ENCODE measurements around the gene WBP4.
"Not testable (repeated sequence)": the region's sequence is repeated elsewhere in the genome, so short reads cannot be mapped to it uniquely, and the experiment has no call there.

The WBP4 gene

DNA sequence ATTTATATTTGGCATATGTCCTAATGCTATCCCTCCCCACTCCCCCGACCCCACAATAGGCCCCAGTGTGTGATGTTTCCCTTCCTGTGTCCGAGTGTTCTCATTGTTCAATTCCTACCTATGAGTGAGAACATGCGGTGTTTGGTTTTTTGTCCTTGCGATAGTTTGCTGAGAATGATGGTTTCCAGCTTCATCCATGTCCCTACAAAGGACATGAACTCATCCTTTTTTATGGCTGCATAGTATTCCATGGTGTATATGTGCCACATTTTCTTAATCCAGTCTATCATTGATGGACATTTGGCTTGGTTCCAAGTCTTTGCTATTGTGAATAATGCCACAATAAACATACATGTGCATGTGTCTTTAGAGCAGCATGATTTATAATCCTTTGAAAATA is 18.9 kb upstream of the WBP4 start:
- in situ Hi-C loops (cut with MboI; ENCODE audit: low sequenced_read_pairs), result not testable (repeated sequence)

DNA sequence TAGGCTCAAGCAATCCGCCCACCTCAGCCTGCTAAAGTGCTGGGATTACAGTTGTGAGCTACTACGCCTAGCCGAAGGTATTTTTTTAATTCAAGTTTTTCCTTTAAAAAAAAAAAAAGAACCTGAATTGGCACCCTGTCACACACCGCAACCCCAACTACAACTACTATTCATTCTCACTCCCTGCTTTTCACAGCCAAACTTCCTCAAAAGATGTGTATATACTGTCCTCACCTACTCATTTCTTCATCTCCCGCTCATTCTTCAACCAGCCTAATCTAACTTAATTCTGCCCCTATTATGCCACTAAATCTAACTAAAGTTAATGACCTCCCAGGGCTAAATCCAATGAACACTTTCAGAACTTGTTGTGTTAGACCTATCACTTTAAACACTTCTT is 12.7 kb upstream of the WBP4 start:
- in situ Hi-C loops (cut with MboI; ENCODE audit: low sequenced_read_pairs), result no loop called here

DNA sequence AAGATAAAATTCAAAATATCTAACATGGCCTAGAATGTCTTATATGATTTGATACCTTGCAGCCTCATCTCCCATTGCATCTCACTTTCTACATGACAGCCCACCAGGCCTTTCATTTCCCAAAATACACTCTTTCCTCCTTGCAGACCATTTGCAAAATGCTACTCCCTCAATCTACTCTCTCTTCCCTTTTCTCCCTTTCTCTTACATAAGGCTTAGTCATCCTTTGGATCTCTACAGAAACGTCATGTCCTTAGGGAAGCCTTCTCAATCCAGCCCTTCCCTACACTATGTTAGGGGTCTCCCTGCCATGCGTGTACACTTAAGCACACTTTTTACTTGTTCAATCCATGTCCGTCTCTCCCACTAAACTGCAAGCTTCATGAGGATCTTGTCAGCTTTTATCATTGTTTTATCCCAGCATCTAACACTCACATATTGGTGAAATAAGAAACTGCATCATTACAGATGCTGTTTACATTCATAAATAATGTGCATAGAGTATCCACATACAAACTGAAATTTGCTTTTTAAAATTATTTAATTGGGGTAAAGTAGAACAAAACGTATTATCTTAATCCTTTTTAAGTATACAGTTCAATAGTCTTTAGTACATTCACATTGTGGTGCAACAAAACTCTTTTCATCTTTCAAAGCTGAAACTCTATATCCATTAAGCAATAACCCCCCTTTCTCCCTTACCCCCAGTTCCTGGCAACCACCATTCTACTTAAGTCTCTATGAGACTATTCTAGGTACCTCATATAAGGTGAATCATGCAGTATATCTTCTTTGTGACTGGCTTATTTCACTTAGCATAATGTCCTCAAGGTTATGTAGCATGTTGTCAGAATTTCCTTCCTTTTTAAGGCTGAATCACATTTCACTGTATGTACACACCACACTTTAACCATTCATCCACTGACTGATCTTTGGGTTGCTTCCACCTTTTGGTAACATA is 11.5 kb upstream of the WBP4 start:
- in situ Hi-C loops (cut with MboI; ENCODE audit: low sequenced_read_pairs), result no loop called here

DNA sequence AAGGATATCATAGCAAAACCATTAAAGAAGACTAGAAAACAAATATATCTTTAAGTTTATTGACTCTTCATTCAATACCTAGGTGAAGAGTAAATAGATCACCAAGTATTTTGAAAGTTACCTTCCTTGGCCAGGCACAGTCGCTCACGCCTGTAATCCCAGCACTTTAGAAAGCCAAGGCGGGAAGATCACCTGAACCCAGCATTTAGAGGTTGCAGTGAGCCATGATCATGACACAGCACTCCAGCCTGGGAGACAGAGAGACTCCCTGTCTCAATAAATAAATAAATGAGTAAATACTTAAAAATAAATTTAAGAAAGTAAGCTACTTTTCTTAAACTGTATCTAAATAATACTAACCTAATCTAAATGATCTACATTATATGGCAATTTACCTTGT is 8.9 kb upstream of the WBP4 start:
- in situ Hi-C loops (cut with MboI; ENCODE audit: low sequenced_read_pairs), result no loop called here

DNA sequence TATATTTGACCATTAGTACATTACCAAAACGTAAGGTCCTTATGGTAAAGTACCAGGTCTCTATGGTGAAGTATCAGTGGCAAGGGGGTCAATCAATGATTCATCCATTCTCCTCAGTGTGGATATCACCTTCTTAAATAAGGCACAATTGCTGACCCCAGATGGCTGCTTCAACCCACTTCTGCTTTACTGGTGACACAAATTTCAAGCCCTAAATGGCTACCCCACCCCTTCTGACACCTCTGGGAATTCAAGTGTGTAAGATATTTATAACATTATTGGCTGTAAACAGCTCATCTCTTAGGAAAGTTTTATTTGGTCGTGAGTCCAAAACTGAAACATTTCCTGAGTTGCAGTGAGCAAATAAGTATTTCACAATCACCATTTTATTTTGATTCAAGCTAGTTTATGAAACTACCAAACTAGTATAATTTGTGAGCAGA is 7.9 kb upstream of the WBP4 start:
- in situ Hi-C loops (cut with MboI; ENCODE audit: low sequenced_read_pairs), result no loop called here

DNA sequence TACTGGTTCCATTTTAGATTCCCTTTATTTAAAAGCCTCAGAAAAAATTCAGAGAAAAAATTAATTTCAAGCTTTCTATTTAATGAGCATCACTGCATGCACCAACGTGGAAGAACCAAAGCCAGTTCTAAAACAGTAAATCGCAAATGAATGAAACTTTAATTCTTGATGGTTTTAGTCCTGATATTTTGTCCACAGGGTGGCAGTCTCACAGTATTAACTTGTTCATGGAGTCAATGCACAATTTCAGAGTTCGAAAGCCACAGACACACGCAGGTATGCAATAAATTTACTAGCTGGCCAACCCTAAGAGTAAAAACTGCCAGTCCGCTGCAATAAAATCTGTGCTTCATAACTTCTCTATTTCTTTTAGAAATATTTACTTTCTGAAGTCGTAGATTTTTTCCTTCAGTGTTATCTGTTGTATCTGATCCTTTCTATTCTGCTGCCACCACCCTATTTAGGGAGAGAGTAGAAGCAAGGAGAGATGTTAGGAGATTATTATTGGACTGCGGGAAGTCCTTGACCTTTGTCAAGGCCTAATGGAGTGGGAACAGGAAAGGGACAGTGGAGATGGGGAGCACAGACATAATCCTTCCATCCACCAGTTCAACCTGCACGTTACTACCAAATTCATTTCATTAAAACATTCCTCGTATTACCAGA is 7.0 kb upstream of the WBP4 start:
- in situ Hi-C loops (cut with MboI; ENCODE audit: low sequenced_read_pairs), result no loop called here

DNA sequence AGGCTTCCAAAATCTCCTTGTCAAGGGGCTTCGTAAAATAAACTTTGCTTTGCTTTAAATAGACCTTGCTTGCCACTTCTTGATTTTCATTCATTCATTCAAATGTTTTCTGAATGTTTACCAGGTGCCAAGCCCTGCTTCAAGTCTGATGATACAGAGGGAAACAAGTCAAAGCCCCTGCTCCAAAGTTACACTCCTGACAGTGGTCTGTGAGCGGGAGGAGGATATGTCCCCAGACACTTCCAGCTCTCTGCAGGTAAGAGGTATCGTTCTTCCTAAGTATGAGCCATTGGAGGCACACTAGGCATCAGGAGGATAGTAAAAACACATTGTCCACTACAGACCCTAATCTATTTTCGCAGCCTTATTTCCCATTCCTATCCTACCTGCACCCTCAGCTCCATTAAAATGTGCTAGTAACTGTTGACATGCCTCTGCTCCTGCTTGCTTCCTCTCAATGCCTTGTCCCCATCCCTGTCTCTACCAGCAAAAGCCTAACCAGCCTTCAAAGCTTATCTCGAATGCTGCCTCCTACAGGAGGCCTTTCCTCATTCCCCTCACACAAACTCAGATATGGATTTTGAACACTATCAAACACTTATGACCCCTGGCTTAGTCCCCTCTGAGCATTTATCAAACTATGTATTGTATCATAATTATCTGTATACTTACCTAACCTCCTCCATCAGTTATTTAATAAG is 6.2 kb upstream of the WBP4 start:
- in situ Hi-C loops (cut with MboI; ENCODE audit: low sequenced_read_pairs), result no loop called here

DNA sequence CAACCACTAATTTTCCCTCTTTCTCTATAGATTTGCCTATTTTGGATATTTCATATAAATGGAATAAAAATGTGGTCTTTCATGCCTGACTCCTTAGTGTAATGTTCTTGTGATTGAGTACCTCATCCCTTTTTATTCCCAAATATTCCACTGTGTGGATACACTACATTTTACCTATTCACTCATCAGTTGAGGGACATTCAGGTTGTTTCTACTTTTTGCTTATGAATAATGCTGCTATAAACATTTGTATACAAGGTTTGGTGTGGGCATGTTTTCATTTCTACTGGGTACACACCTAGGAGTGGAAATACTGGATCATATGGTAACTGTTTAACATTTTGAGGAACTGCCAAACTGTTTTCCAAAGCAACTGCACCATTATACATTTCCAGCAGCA is 5.1 kb upstream of the WBP4 start:
- in situ Hi-C loops (cut with MboI; ENCODE audit: low sequenced_read_pairs), result no loop called here

DNA sequence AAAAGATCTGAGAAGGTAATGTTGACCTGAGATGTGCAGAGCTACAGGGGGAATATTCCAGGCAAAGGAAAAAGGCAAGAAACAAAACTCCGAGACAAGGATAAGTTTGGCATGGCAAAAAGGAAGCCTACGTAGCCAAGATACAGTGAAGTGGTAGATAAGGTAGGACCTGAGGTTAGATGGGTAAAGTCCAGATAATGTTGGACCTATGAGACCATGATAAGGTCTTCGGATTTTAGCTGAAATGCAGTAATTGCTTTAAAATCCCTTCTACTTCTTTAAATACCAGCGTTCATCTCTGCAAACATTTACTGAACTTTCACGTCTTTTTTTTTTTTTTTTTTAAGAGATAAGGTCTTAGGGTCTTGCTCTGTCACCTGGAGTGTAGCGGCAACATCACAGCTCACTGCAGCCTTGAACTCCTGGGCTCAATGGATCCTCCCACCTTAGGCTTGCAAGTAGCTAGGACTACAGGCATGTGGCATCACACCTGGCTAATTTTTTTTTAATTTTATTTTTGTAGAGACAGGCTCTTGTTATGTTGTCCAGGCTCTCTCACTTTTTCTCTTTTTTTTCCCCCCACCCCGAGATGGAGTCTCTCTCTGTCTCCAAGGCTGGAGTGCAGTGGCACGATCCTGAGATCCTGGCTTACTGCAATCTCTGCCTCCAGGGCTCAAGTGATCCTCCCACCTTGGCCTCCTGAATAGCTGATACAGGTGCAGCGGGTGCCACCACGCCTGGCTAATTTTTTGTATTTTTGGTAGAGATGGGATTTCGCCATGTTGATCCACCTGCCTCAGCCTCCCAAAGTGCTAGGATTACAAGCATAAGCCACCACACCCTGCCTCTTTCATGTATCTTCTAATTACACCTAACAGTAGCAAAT is 4.2 kb upstream of the WBP4 start:
- in situ Hi-C loops (cut with MboI; ENCODE audit: low sequenced_read_pairs), result no loop called here

DNA sequence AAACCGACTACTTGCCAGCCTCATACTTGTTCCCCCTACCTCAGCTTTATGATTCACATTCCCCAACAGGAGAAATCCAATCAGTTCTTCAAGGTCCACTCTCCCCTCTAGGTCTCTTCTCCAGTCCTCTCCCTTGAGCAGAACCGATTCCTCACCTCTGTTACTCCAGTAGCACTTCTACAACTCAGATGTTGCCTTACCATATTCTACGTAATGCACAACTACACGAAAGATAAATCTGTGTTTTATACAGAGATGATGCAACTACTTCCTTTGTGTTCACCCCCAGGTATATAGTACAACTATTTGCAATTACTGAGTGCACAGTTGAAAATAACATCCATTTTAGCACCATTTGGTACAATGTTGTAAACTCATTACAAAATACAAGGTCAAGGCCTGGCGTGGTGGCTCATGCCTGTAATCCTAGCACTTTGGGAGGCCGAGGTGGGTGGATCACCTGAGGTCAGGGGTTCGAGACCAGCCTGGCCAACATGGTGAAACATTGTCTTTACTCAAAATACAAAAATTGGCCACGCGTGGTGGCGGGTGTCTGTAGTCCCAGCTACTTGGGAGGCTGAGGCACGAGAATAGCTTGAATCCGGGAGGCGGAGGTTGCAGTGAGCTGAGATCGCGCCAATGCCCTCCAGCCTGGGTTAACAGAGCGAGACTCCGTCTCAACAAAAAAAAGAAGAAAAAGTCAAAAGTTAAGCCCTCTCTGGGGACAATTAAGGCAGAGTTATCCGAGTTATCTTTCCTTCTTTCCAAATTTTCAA is 2.8 kb upstream of the WBP4 start:
- in situ Hi-C loops (cut with MboI; ENCODE audit: low sequenced_read_pairs), result no loop called here

DNA sequence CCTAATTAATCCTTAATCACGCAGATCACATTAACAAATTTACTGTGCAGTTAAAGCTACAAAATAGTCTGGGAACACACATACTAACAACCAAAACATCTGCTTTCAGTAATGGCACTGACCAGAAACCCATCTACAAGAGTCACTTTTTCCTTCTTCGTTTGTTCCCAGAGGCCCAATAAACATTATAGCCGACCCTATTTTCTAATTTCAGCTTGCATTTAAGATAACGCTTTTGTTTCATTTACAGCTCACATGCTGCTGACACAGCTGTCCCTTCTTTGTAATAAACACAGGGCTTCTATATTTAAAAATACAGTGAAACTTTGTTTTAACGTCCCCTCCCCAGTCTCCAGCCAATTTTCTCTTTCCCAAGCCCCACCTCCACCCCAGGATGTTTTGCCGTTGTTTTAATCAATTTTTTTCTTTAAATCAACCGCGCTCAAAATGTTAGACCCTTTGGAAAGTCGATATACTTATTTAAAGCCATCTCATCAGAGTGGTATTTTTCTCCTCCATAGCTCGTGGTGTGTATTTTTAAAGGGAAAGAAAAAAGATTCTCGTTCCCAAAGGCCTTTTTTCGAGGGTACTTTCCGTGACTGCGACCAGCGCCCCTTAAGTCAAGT is 1.7 kb upstream of the WBP4 start:
- in situ Hi-C loops (cut with MboI; ENCODE audit: low sequenced_read_pairs), result no loop called here

DNA sequence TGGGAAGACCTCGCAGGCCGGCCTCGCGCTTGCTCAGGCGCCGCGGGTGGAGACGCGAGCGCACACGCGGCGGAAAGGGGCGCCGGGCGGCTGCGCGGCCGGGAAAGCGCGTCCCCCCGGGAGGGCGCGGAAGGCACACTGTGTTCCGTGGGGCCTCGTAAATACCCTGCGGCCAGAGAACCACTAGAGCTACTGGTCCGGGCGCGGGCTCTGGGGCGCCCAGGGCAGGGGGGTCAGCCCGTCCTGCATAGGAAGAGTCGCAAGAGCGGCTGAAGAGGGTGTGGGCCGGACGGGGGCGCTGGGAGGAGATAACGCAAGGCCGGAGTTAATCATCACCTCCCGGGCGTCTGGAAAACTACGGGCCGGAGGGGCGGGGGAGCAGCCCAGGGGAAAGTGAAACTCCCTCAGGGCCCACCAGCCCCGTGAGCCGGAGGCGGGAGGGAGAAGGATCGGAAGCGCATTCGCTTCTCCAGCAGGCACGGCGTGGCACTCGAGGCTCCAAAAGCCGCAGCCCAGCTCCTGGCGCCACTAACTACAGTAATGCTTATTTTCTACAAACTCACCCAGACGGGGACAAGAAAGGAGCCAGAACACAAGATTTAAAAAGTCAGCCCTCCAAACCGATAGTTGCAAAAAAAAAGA is 1.1 kb upstream of the WBP4 start:
- in situ Hi-C loops (cut with MboI; ENCODE audit: low sequenced_read_pairs), result no loop called here

DNA sequence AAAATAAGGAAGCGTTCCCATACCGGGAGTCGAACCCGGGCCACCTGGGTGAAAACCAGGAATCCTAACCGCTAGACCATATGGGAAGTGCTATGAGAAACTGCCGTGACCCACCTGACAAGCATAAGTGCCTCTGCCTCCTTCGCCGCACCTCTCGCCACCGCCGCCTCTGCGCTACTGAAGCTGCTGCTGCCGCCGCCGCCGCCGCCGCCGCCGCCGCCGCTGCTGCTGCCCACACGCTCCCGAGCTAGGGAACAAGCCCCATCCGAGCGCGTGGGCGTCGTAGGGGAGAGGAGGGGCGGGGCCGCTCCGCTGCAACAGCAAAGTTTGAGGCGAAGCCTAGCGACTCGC is 610 bp upstream of the WBP4 start:
- in situ Hi-C loops (cut with MboI; ENCODE audit: low sequenced_read_pairs), result no loop called here

DNA sequence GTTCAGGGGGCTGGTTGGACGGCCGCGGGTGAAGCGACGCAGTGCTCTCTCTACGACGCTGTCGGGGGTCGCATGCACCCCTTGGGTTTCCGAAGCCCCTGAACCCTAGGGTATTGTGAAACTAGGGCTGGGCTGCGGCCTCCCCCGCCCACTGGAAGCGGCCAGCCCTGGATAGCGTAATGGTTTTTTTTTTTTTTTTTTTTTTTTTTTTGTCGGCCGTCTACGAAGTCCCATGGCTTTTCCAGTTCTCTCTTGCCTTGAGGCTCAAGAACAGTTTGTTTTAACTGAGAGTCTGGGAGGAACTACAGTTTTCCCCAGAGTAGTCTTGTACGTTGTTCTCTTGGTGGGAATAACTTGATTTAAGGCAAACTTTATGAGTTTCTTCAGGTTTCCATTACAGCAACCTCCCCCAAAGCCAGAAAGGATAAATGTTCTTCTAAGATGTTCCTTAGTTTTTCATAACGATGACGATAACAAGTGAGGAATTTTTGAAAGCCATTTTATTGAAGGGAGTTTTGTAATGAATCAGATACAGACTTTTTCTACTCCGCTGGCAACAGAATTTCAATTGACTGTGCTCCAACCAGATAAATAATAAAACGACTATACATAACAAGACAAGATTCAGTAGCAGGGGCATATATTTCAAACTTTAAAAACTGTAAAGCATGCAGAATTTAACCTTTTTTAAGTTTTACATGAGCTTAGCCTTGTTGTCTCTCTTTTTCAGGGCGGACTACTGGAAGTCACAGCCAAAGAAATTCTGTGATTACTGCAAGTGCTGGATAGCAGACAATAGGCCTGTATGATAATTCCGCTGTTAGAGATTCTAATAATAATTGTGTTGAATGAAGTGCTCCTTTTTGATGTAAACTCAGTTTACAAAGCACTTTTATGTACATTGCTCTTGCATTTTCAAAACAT is 867 bp downstream of the WBP4 start:
- in situ Hi-C loops (cut with MboI; ENCODE audit: low sequenced_read_pairs), result no loop called here

DNA sequence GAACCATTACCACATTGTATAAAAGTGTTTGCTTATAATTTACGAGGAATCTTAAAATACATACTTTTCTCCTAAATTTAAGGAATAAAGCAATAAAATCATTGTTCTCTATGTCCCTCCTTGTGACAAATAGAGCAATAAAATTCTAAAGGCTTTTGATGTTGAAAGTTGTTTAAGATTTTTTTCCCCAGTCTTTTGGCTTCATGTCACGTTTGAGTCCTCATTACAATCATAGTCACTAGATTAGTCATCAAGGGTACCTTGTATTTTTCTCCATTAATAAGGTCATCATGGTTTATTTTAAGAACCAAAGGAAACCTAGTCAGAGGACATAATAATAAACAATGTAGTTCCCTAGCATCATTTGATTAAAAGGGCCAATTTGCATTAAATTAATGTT is 3.2 kb downstream of the WBP4 start:
- in situ Hi-C loops (cut with MboI; ENCODE audit: low sequenced_read_pairs), result no loop called here

DNA sequence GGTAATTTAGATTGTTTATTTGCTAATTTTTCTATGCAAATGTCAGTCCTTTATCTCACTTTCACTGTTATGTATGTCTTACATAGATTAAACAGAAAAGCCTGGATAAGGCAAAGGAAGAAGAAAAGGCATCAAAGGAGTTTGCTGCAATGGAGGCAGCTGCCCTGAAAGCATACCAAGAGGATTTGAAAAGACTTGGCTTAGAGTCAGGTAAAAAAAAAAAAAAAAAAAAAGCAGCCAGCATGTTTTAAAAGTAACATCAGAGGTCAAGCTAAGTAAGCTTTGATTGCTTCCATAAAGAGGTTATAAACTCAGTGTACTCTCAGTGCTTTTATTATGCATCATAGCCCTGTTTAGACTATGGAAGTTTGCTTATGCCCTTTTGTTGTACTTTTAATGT is 3.8 kb downstream of the WBP4 start:
- in situ Hi-C loops (cut with MboI; ENCODE audit: low sequenced_read_pairs), result no loop called here

DNA sequence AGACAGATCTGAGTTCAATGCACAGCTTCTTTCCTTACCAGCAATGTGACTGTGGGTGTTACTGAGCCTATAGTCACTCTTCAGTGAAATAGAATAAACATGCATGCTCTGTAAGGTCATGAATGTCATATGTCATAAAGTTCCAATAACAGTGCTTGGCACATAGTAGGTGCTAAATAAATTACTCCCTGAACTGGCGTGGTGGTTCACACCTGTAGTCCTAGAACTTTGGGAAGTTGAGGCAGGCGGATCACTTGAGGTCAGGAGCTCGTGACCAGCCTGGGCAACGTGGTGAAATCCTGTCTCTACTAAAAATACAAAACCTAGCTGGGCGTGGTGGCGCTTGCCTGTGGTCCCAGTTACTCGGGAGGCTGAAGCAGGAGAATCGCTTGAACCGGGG is 13.2 kb downstream of the WBP4 start:
- in situ Hi-C loops (cut with MboI; ENCODE audit: low sequenced_read_pairs), result no loop called here

DNA sequence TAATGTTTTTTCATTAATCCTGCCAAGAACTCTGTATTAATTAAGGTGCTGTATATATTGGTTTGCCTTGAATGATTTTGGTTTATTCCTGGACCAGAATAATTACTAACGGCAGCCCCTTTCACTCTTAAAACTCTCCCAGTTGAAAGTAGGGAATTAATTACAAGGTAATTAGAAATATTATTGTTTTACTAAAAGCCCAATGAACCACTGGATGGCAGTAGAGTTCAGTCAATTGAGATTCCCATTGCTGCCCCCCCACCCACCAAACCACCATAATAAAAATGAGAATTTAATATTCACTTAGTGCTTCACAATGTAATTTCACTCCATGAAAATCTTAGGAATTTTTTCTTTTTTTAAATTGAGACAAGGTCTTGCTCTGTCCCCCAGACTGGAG is 13.7 kb downstream of the WBP4 start:
- in situ Hi-C loops (cut with MboI; ENCODE audit: low sequenced_read_pairs), result no loop called here
